Sigmoid colon (tissue), 4 donors: ENCODE data around the gene RAB29.

Experiments
- CTCF ChIP-seq, 4 experiments: fragments of 450-650 bp in 3 of 4; fragments of 200-600 bp in 1 of 4; IDR thresholded peaks; one replicate each; pipeline ENCODE4 v1.5.1; 2016 to 2019; ENCODE audit warnings: antibody characterized with exemption in 4 of 4, mild to moderate bottlenecking in 3 of 4, moderate library complexity in 2 of 4
- EP300 ChIP-seq, 4 donors: sonication (generic); formaldehyde crosslinking; IDR thresholded peaks; one replicate each; pipeline ENCODE4 v1.6.1; 2017; ENCODE audit warnings: antibody characterized with exemption in 4 of 4

- TF ChIP-seq CTCF (IDR thresholded peaks at IDR 0.05) (no peak), EP300 (IDR thresholded peaks at IDR 0.05) (no peak)
Measured at GRCh38 chr1:205786601-205787000, 11.3 kb upstream of the RAB29 start.
